ENCODE measurements around the gene TNFRSF8. TPM values are rescaled to one million over a fixed set of nuclear protein-coding genes. Genes with fewer than 3 reads are reported as not detected.

TNFRSF8 gene
- total and polyA plus RNA-seq, 2 of the 13 experiments (the other 11 are each of a cell fraction or from before 2014, with no cell fraction given) = not detected

GRCh38 chr1:12180903-12181302 is 117.8 kb downstream of the TNFRSF8 start:
- no peak overlapping the region for H3K27ac ChIP-seq (ENCODE audit: extremely low read length, insufficient read depth, low read length)

More at GRCh38 chr1:12180903-12181302, 117.8 kb downstream of the TNFRSF8 start:
- DNase-seq (ENCODE audit: low spot score) (no peak), ATAC-seq (no peak), FAIRE-seq (no peak)
- ChIA-PET POLR2A (no interaction called here), CTCF (ENCODE audit: low intra/inter-chr PET ratio, low total read pairs) (no interaction called here)
- H3K9me3 ChIP-seq (ENCODE audit: low read length) = no peaks in the 10 kb centered on the region
- H3K36me3 ChIP-seq (replicated peaks in 1 of 2; ENCODE audit: control insufficient read depth in 1 of 2, insufficient read depth in 2 of 2, low read length in 2 of 2) = no peaks in the 10 kb centered on the region
- peaks cover 33% of the 10 kb centered on the region for H3K4me1 ChIP-seq (ENCODE audit: insufficient read depth, low read length)
- no peak overlapping the region for H2AFZ ChIP-seq (ENCODE audit: low read length)
- no peak overlapping the region for H3K4me3 ChIP-seq (replicated peaks in 1 of 3; ENCODE audit: insufficient read depth in 1 of 3, low read depth in 2 of 3, low read length in 3 of 3)
- in situ Hi-C loops (cut with HindIII; ENCODE audit: extremely low pct_ligation_motif_present, low pct_unique_long_range_greater_than_20kb) = no loop called here
- no TSS peak for BruUV-seq (replicated peaks)
- no peak overlapping the region for H3K4me2 ChIP-seq (ENCODE audit: low read depth, low read length)
- H3K9ac ChIP-seq (ENCODE audit: insufficient read depth, low read depth, low read length) = no peak overlapping the region
- no peak for TF ChIP-seq ZNF513 (CRISPR knock-in tag; conservative IDR thresholded peaks at IDR 0.05)
- no peak for TF ChIP-seq NR1H2 (CRISPR knock-in tag; IDR thresholded peaks at IDR 0.05; ENCODE audit: borderline replicate concordance, low read depth)
- TF ChIP-seq SMAD1 (CRISPR knock-in tag; IDR thresholded peaks at IDR 0.05; ENCODE audit: borderline replicate concordance, low read depth) = no peak
- TF ChIP-seq ZNF414 (CRISPR knock-in tag; IDR thresholded peaks at IDR 0.05) = no peak
- TF ChIP-seq ATF4 (CRISPR knock-in tag; IDR thresholded peaks at IDR 0.05) = no peak
- TF ChIP-seq ZNF761 (CRISPR knock-in tag; conservative IDR thresholded peaks at IDR 0.05) = no peak
- no peak for TF ChIP-seq ZNF160 (CRISPR knock-in tag; IDR thresholded peaks at IDR 0.05)
- no peak for TF ChIP-seq YY1 (IDR thresholded peaks at IDR 0.05; ENCODE audit: insufficient read depth, insufficient replicate concordance, low read depth, low read length)
- no peak for TF ChIP-seq ZNF468 (CRISPR knock-in tag; IDR thresholded peaks at IDR 0.05)
- TF ChIP-seq HNRNPUL1 (IDR thresholded peaks at IDR 0.05; ENCODE audit: low read depth, low read length) = no peak
- no peak for TF ChIP-seq REL (CRISPR knock-in tag; conservative IDR thresholded peaks at IDR 0.05)
- no peak for TF ChIP-seq ZNF652 (CRISPR knock-in tag; IDR thresholded peaks at IDR 0.05; ENCODE audit: borderline replicate concordance, low read depth)
- no peak for TF ChIP-seq ZNF225 (CRISPR knock-in tag; IDR thresholded peaks at IDR 0.05)
- TF ChIP-seq PHF5A (CRISPR knock-in tag; IDR thresholded peaks at IDR 0.05; ENCODE audit: low read depth, unreplicated experiment) = no peak
- TF ChIP-seq KDM3A (CRISPR knock-in tag; IDR thresholded peaks at IDR 0.05; ENCODE audit: low read depth) = no peak
- no peak for TF ChIP-seq MAFK (conservative IDR thresholded peaks at IDR 0.05 in 1 of 2, IDR thresholded peaks at IDR 0.05 in 1 of 2; ENCODE audit: low read length in 2 of 2)
- TF ChIP-seq ZNF510 (CRISPR knock-in tag; IDR thresholded peaks at IDR 0.05; ENCODE audit: low read depth) = no peak
- TF ChIP-seq ZMYM2 (CRISPR knock-in tag; IDR thresholded peaks at IDR 0.05) = no peak
- peaks cover 9 to 38% of the 10 kb centered on the region in 2 experiments; a peak in 4 of 5 replicates for H3K27me3 ChIP-seq (ENCODE audit: control insufficient read depth in 1 of 2, insufficient read depth in 2 of 2, low read length in 2 of 2)
- no peaks in the 10 kb centered on the region for H4K20me1 ChIP-seq (ENCODE audit: insufficient read depth, low read length)
- no peaks in the 10 kb centered on the region for H3K79me2 ChIP-seq (ENCODE audit: insufficient read depth, low read length)
- intact Hi-C loops (cut with micrococcal nuclease; ENCODE audit: unreplicated experiment) = no loop called here
- 17% methylated on average over 3 of the region's 7 CpGs for WGBS (ENCODE audit: low lambda C conversion rate)
